ENCODE measurements around the gene SPRR4.

SPRR4 gene

DNA sequence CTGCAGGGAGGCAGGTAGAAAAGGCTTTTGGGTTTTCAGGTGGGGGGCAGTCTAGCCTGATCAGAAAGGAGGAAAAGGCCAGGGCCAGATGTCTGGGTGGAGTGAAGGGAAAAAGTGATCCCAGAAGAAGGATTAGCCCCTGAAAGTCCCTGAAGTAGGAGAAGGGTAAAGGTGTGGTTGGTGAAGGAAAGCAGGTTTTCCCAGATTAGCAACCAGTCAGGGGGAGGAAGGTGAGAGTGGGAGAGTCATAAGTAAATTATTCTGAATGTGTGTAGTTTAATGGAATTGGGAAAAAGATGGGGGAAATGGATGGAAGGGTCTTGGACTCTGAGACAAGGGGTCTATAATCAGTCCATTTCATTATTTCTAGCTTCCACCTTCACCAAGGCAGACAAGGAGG, 12.8 kb downstream of the SPRR4 start:
- H3K4me3 ChIP-seq (ENCODE audit: extremely low read depth, insufficient read depth, low read length, poor library complexity, severe bottlenecking): no peak overlapping the region
- H3K36me3 ChIP-seq (ENCODE audit: control insufficient read depth, insufficient read depth, low read length): no peaks in the 10 kb centered on the region
- no peak overlapping the region for H3K27ac ChIP-seq (ENCODE audit: low read depth, low read length, severe bottlenecking)
- peaks cover 5% of the 10 kb centered on the region for H3K9me3 ChIP-seq (ENCODE audit: control insufficient read depth, low read length)
- no peaks in the 10 kb centered on the region for H3K4me1 ChIP-seq (ENCODE audit: control insufficient read depth, insufficient read depth, low read length, poor library complexity, severe bottlenecking)

DNA sequence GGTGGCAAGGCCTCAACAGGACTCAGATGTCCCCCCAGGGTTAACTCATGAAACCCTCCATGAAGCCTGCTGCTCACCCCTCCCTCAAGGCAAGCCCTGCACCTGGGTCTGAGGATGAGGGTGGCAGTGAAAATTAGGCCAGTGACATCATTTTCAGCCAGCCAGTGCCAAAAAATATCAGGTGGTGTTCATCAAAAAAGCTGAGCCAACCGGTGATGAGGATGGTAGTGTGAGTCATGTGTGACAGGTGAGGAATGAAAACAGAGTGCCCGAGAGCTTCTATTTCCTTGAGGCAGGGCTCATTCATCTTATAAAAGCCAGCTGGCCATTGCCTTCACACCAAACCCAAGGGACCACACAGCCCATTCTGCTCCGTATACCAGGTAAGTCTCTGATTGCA, 13.3 kb downstream of the SPRR4 start, which contains the start of gene SPRR1A:
Gene SPRR1A (plus strand): TSS at position 339 of the 400 bp plus-strand sequence. CDS start 1,150 bp downstream, outside the sequence.
- Histone ChIP-seq H3K27ac (ENCODE audit: low read depth, low read length, severe bottlenecking) (no peak within 1 kb of the TSS), H3K4me3 (ENCODE audit: extremely low read depth, insufficient read depth, low read length, poor library complexity, severe bottlenecking) (no peak within 1 kb of the TSS), H3K9me3 (ENCODE audit: control insufficient read depth, low read length) (peaks cover 5% of the 10 kb centered on the region), H3K36me3 (ENCODE audit: control insufficient read depth, insufficient read depth, low read length) (no peaks in the 10 kb centered on the region), H3K4me1 (ENCODE audit: control insufficient read depth, insufficient read depth, low read length, poor library complexity, severe bottlenecking) (no peaks in the 10 kb centered on the region)
- WGBS, 2 experiments (ENCODE audit: insufficient coverage in 2 of 2): 80 to 100% methylated on average over 1 of the region's 3 CpGs

GRCh38 chr1:152986578-152986977, 16.1 kb downstream of the SPRR4 start:
- WGBS, 2 experiments (ENCODE audit: insufficient coverage in 2 of 2): 63 to 80% methylated on average over 1 to 2 of the region's 2 CpGs
- Histone ChIP-seq H3K27ac (ENCODE audit: low read depth, low read length, severe bottlenecking) (no peak overlapping the region), H3K36me3 (ENCODE audit: control insufficient read depth, insufficient read depth, low read length) (no peaks in the 10 kb centered on the region), H3K9me3 (ENCODE audit: control insufficient read depth, low read length) (peaks cover 5% of the 10 kb centered on the region), H3K4me1 (ENCODE audit: control insufficient read depth, insufficient read depth, low read length, poor library complexity, severe bottlenecking) (no peaks in the 10 kb centered on the region), H3K4me3 (ENCODE audit: extremely low read depth, insufficient read depth, low read length, poor library complexity, severe bottlenecking) (no peak overlapping the region)

- Histone ChIP-seq H3K27ac (ENCODE audit: low read depth, low read length, severe bottlenecking) (no peak overlapping the region), H3K9me3 (ENCODE audit: control insufficient read depth, low read length) (peaks cover 6% of the 10 kb centered on the region), H3K4me1 (ENCODE audit: control insufficient read depth, insufficient read depth, low read length, poor library complexity, severe bottlenecking) (no peaks in the 10 kb centered on the region), H3K36me3 (ENCODE audit: control insufficient read depth, insufficient read depth, low read length) (no peaks in the 10 kb centered on the region), H3K4me3 (ENCODE audit: extremely low read depth, insufficient read depth, low read length, poor library complexity, severe bottlenecking) (no peak overlapping the region)
- WGBS, 2 experiments (ENCODE audit: insufficient coverage in 2 of 2): 91% methylated on average over 5 of the region's 6 CpGs; no CpG with 5 or more reads in 1 of the 2 experiments
Measured at GRCh38 chr1:152993186-152993585, 22.7 kb downstream of the SPRR4 start.

DNA sequence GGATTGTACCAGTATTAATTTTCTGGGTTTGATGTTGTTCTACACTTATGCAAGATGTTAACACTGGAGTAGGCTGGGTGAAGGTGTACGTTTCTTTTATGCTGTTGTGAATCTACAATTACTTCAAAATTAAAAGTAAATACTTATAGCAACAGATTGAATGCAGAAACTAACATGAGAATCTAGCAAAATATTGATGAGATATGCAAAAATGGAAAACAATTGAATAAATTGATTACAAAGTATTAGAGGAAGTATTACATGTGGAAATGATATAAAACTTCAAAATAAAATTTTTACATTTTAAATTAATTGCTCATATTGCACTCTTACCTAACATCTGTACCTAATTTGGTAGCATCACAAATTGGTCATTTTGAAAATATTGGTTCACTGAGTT, 25.4 kb downstream of the SPRR4 start:
- Histone ChIP-seq H3K27ac (ENCODE audit: low read depth, low read length, severe bottlenecking) (no peak overlapping the region), H3K9me3 (ENCODE audit: control insufficient read depth, low read length) (peaks cover 6% of the 10 kb centered on the region), H3K36me3 (ENCODE audit: control insufficient read depth, insufficient read depth, low read length) (no peaks in the 10 kb centered on the region), H3K4me3 (ENCODE audit: extremely low read depth, insufficient read depth, low read length, poor library complexity, severe bottlenecking) (no peak overlapping the region), H3K4me1 (ENCODE audit: control insufficient read depth, insufficient read depth, low read length, poor library complexity, severe bottlenecking) (no peaks in the 10 kb centered on the region)
- WGBS, 2 experiments (ENCODE audit: insufficient coverage in 2 of 2): no CpG with 5 or more reads among the region's 1 CpG

GRCh38 chr1:152996633-152997400, 26.4 kb downstream of the SPRR4 start:
- 38 to 44% methylated on average over 3 to 4 of the region's 5 CpGs for WGBS, 2 experiments (ENCODE audit: insufficient coverage in 2 of 2)

GRCh38 chr1:152997901-152998300, 27.5 kb downstream of the SPRR4 start:
- 61 to 86% methylated on average over 5 to 7 of the region's 7 CpGs for WGBS, 2 experiments (ENCODE audit: insufficient coverage in 2 of 2)
- Histone ChIP-seq H3K9me3 (ENCODE audit: control insufficient read depth, low read length) (peaks cover 6% of the 10 kb centered on the region), H3K27ac (ENCODE audit: low read depth, low read length, severe bottlenecking) (no peak overlapping the region), H3K36me3 (ENCODE audit: control insufficient read depth, insufficient read depth, low read length) (no peaks in the 10 kb centered on the region), H3K4me3 (ENCODE audit: extremely low read depth, insufficient read depth, low read length, poor library complexity, severe bottlenecking) (no peak overlapping the region), H3K4me1 (ENCODE audit: control insufficient read depth, insufficient read depth, low read length, poor library complexity, severe bottlenecking) (no peaks in the 10 kb centered on the region)

More at GRCh38 chr1:152996633-152997400, 26.4 kb downstream of the SPRR4 start:
- Histone ChIP-seq H3K9me3 (ENCODE audit: control insufficient read depth, low read length) (peaks cover 6% of the 10 kb centered on the region), H3K4me3 (ENCODE audit: extremely low read depth, insufficient read depth, low read length, poor library complexity, severe bottlenecking) (no peak overlapping the region), H3K4me1 (ENCODE audit: control insufficient read depth, insufficient read depth, low read length, poor library complexity, severe bottlenecking) (no peaks in the 10 kb centered on the region), H3K36me3 (ENCODE audit: control insufficient read depth, insufficient read depth, low read length) (no peaks in the 10 kb centered on the region), H3K27ac (ENCODE audit: low read depth, low read length, severe bottlenecking) (peak overlapping the region; percentile 18)

DNA sequence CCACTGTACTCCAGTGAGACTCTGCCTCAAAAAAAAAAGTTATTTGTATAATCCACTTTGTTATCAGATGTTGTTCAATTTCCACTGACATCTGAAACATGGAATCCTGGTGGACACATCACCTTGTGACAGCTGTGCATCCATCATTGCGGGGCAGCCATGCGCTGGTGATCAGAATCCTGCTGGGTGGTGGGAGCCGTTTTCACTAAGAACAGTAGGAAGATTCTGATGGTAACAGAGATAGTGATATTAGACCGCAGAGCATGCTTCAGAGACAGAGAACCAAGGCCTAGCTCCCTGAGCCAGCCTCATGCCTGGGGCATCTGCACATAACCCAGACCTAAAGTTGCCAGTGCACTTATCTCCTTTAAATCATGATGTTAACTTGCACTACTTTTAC, 28.0 kb downstream of the SPRR4 start:
- Histone ChIP-seq H3K9me3 (ENCODE audit: control insufficient read depth, low read length) (peaks cover 6% of the 10 kb centered on the region), H3K27ac (ENCODE audit: low read depth, low read length, severe bottlenecking) (no peak overlapping the region), H3K4me3 (ENCODE audit: extremely low read depth, insufficient read depth, low read length, poor library complexity, severe bottlenecking) (no peak overlapping the region), H3K4me1 (ENCODE audit: control insufficient read depth, insufficient read depth, low read length, poor library complexity, severe bottlenecking) (no peaks in the 10 kb centered on the region), H3K36me3 (ENCODE audit: control insufficient read depth, insufficient read depth, low read length) (no peaks in the 10 kb centered on the region)
- 80 to 100% methylated on average over 1 to 4 of the region's 4 CpGs for WGBS, 2 experiments (ENCODE audit: insufficient coverage in 2 of 2)

DNA sequence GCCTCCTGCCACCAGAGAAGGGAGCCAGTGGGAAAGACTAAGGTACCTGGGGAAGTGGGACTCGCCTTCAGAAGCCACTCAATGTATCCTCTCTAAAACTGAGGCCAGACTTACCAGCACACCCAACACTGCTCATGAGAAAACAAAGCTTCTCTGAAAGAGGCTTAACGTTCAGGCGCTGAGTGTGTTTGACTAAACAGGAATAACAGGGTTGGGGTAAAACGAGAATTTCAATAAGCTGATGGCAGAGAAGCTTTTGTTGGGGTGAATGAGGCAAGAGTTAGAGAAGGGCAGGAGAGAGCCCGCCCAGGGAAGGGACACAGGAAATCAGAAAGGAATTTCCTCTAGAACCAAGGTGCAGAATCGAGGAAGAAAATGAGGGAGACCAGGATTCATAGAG, 29.4 kb downstream of the SPRR4 start:
- peaks cover 6% of the 10 kb centered on the region for H3K9me3 ChIP-seq (ENCODE audit: control insufficient read depth, low read length)
- WGBS, 2 experiments (ENCODE audit: insufficient coverage in 2 of 2): 82 to 88% methylated on average over 3 to 5 of the region's 6 CpGs

GRCh38 chr1:153000294-153000693, 29.8 kb downstream of the SPRR4 start:
- no CpG with 5 or more reads among the region's 1 CpG for WGBS, 2 experiments (ENCODE audit: insufficient coverage in 2 of 2)
- Histone ChIP-seq H3K9me3 (ENCODE audit: control insufficient read depth, low read length) (peaks cover 2% of the 10 kb centered on the region), H3K4me3 (ENCODE audit: extremely low read depth, insufficient read depth, low read length, poor library complexity, severe bottlenecking) (no peak overlapping the region), H3K27ac (ENCODE audit: low read depth, low read length, severe bottlenecking) (no peak overlapping the region), H3K36me3 (ENCODE audit: control insufficient read depth, insufficient read depth, low read length) (no peaks in the 10 kb centered on the region), H3K4me1 (ENCODE audit: control insufficient read depth, insufficient read depth, low read length, poor library complexity, severe bottlenecking) (no peaks in the 10 kb centered on the region)

More for the DNA sequence above, 29.4 kb downstream of the SPRR4 start:
- no peak overlapping the region for H3K27ac ChIP-seq (ENCODE audit: low read depth, low read length, severe bottlenecking)
- no peak overlapping the region for H3K4me3 ChIP-seq (ENCODE audit: extremely low read depth, insufficient read depth, low read length, poor library complexity, severe bottlenecking)
- H3K4me1 ChIP-seq (ENCODE audit: control insufficient read depth, insufficient read depth, low read length, poor library complexity, severe bottlenecking): no peaks in the 10 kb centered on the region
- no peaks in the 10 kb centered on the region for H3K36me3 ChIP-seq (ENCODE audit: control insufficient read depth, insufficient read depth, low read length)

DNA sequence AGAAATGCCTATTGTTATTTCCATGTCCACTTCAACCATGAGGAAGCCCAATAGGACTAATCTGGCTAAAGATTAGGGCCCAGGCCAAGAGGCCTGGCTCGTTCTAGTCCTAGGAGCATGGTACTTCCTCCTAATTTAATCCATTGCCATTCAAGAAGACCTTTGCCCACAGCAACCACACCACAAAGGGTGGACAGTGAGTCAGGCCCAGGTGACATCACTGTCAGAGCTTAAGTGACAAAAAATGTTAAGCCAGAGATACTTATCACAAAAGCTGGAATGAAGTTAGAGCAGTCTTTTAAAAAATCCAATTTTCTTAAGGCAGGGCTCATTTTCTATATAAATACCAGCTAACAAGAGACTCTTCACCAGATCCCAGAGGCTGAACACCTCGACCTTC, 30.9 kb downstream of the SPRR4 start, which contains the start of gene SPRR3:
Gene SPRR3 (plus strand): TSS at position 368 of the 400 bp plus-strand sequence. CDS start 1,272 bp downstream, outside the sequence.
- Histone ChIP-seq H3K4me3 (ENCODE audit: extremely low read depth, insufficient read depth, low read length, poor library complexity, severe bottlenecking) (no peak within 1 kb of the TSS), H3K9me3 (ENCODE audit: control insufficient read depth, low read length) (no peaks in the 10 kb centered on the region), H3K27ac (ENCODE audit: low read depth, low read length, severe bottlenecking) (no peak within 1 kb of the TSS), H3K36me3 (ENCODE audit: control insufficient read depth, insufficient read depth, low read length) (no peaks in the 10 kb centered on the region), H3K4me1 (ENCODE audit: control insufficient read depth, insufficient read depth, low read length, poor library complexity, severe bottlenecking) (no peaks in the 10 kb centered on the region)
- WGBS, 2 experiments (ENCODE audit: insufficient coverage in 2 of 2): 83% methylated on average over 1 of the region's 2 CpGs; no CpG with 5 or more reads in 1 of the 2 experiments
